Amniotic stem cell (primary cell): ENCODE measurements around the gene STX8.

Experiments used
- DNase-seq: peaks from one replicate; lab custom pipeline; 2025; lab: John Stamatoyannopoulos, UW

The STX8 gene

GRCh38 chr17:9208381-9209105 lies 367.1 kb downstream of the STX8 start:
- no peak for DNase-seq

- DNase-seq: no peak
Measured at GRCh38 chr17:9206741-9207332, 368.8 kb downstream of the STX8 start.

- DNase-seq: no peak
Measured at GRCh38 chr17:9206410-9206703, 369.3 kb downstream of the STX8 start.

- DNase-seq: no peak
Measured at GRCh38 chr17:9205520-9206409, 369.9 kb downstream of the STX8 start.

DNA sequence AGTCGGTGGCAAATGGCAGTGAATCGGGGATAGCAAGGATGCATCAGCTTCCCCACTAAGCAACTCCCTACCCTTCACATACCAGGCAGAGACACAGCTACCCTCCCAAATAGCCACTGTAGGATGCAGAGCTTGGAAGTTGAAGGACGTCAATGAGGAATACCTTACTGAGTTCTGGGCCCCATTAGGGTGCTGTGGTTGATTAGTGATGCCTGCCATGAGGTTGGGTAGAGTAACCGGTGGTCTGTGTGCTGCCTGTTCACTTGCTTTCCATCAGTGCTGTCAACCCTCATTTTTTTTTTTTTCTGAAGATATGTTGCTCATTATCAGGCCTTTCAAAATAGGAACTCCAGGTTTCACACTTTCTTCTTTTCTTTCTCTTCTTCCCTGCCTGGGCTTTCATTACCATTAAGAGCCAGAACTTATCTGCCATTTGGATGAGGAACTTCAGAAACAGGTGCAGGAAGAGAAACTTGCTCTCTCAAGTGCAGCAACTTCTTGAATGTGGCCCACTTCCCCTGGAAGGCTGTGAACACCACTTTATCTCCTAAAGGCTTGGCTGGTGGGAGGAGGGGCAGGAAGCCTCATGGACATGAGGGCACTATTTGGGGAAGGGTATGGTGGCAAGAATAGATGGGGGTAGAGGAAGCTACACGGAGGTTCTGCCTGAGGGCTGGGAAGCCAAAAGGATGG lies 370.8 kb downstream of the STX8 start:
- no peak for DNase-seq

DNA sequence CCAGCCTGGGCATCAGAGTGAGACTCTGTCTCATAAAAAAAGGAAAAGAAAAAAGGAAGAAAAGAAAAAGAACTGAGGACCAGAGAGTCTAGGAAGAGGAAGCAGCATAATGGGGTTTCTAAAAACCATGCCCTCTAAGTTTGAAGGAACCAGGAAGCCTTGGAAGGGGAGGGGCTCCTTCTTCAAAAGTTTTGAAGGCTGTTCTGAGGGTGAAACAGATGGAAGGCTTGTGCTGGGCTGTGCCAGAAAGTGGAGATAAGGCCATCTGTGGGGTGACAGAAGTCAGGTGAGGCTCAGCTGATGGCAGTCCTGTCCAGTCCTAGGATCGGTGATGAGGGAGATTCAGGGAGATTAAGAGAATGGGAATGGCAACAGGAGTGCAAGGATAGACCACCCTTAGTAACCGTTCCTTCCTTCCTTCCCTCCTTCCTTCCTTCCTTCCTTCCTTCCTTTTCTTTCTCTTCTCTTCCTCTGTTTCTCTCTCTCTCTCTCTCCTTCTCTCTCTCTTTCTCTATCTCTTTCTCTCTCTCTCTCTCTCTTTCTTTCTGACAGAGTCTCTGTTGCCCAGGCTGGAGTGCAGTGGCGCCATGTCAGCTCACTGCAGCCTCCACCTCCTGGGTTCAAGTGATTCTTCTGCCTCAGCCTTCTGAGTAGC lies 371.7 kb downstream of the STX8 start:
- DNase-seq: no peak

- DNase-seq: no peak
Measured at GRCh38 chr17:9202532-9202931, 373.1 kb downstream of the STX8 start.

DNA sequence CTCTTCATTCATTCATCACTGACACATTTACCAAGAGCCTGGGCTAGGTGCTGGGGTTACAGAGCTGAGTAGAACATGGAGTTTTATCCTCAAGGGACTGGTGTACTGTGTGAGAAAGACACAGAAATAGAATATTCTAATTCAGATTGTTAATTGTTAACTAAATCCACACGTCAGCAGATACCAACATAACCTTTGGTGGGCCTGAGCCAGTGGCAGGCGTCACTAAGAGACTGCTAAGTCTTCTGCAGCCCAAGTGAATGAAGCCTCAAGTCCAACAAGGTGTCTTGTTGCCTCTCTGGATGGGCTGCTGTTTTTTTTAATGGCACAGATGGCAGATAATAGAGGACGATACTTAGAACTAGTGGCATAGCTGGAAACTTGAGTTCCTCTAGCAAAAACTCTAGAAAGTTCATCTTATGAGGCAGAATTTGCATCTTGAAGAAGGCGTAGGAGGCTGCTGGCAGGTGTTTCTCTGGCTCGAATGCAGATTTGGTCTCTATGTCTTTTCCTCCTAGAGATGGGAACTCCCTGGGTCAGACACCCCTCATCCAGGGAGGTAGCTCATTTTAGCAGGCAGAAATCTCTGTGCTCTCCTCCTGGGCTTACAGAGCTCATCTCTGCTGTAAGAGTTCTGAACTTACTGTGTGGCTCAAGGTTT lies 374.8 kb downstream of the STX8 start:
- DNase-seq: no peak
